HG02588 (cell line): ENCODE measurements around the gene CST4.
A peak's percentile ranks its signal among the peaks of the same experiment; 100 is the strongest.
"Not testable (repeated sequence)": the region's sequence is repeated elsewhere in the genome, so short reads cannot be mapped to it uniquely, and the experiment has no call there.

Experiments used
- ATAC-seq: cut with Tn5 transposase; IDR thresholded peaks from one replicate; pipeline ENCODE4 v1.9.1; 2021; ENCODE audit warnings: mild to moderate bottlenecking, moderate library complexity; ENCODE audit not compliant: unreplicated experiment

CST4 gene

DNA sequence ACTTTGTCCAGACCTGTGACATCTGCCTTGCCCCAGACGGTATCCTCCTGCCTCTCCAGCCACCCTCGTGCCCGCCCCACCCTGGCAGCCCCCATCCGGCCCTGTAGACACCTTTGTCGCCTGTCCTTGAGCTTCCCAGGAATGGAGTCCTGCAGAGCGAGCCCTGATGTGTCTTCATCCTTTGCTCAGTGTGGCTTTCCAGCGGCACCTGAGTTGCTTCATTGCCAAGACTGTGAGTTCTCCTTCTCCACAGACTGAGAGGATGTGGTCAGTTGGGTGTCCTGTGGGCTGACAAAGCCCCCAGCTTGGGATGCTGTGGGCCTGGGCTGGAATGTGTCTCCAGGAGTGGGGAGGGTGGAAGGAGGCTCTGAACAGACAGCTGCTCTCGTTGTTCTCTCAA is 1.7 kb upstream of the CST4 start:
- no peak for ATAC-seq

- ATAC-seq = no peak
These were observed 507 bp upstream of the CST4 start for GRCh38 chr20:23689399-23689690.

DNA sequence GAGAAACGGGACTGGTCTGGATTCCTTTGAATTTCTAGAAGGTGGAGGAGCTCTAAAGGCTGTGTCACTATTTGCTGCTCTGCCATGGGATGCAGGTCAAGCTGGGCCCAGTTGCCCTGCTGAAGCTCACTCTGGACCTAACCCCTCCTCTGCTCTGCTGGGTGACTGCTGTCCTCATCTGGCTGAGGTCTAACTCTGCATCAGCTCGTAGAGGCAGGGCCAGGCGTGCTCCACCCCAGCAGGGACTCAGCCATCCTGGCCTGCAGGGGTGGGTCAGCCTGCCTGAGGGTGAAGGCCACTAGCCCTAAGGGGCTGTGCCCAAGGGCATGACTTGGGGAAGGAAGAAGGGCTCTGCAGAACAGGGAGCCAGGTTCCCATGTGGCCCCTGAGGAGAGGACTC is 852 bp downstream of the CST4 start:
- ATAC-seq = no peak

- no peak for ATAC-seq
These were observed 2.6 kb downstream of the CST4 start for GRCh38 chr20:23686046-23686750.

DNA sequence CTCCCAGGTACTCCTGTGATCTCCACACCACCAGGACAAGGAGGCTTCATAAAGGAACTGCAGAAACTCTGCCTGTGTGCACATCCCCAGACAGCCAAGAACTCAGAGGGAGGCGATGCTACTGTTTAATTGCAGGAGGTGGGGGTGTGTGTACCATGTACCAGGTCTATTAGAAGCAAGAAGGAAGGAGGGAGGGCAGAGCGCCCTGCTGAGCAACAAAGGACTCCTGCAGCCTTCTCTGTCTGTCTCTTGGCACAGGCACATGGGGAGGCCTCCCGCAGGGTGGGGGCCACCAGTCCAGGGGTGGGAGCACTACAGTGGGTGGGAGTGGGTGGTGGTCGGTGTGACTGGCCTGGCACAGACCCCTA is 3.3 kb downstream of the CST4 start:
- not testable (repeated sequence) for ATAC-seq

GRCh38 chr20:23684261-23684660 is 4.6 kb downstream of the CST4 start:
- no peak for ATAC-seq

DNA sequence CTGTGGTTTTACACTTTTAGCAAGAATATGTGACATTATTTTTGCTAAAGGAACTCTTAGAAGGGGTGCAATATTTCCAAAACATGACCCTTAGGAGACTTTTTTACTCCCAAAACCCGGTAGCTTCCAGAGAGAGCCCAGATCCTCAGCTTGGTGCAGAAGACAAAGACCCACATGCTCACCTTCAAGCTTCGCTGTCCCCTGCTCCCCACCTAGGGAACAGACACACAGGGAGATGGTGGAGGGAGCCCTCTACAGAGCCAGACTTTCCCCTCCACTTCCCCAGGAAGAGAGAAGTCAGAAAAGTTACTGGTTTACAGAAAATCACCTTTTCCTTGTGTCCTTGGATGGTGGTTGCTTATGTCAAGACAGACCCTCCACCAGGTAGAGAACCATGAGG is 5.0 kb downstream of the CST4 start:
- no peak for ATAC-seq

DNA sequence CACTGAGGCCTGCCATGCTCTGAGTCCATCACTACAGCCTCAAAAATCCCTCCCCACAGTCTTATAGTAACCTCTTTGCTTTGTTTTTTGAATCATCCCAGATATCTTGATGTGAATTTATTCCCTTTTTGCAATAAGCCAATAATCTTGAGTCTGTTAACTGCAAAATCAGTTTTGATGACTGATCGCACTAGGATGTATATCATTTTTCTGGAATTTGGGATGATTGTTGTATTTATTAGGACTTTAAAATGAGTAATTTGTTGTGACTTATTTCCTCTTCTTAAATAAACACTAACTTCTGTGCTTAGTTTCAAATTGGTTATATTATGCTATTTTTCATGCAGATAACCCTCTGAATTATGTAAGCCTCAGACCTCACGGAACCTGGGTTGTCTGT is 5.6 kb downstream of the CST4 start:
- no peak for ATAC-seq

GRCh38 chr20:23680146-23680545 is 8.7 kb downstream of the CST4 start:
- ATAC-seq = no peak

DNA sequence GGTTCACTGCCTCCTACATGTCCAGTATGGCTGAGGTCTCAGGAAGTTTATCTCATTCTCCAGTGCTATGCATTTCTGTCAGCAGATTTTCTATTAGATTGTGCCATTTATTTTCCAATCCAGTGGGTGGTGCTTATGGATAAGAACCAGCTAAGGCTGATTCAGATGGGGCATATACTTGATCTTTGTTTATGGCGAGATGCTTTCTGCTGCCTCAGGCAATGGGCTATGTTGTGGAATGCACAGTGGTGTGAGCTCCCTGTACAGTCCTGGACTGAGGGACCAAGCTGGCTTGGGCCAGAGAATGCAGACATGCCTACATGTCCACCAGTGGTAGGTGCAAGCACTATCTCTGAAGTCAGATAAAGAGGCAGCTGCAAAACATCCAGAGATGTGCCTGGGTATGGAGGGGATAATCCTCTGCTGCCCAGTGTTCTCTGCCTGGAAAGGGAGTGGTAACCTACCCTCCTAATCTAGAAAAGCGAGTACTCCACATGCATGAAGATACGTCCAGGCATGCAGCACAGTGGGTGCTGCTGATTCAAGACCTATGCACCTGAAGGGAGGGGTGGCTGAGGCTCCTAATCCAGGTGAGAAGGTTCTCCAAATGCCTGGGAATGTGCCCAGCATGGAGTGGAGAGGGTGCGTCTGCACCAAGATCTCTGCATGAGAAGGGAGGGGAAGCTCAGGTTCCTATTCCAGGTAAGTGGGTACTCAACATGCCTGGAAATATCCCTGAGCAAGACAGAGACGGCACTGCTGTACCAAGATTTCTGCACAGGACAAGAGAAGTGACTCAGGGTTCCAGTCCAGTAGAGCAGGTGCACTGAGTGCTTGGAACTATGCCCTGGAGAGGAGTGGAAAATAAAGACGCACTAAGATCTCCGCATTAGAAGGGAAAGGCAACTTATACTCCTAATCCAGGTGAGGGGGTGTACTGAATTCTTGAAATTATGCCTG is 9.4 kb downstream of the CST4 start:
- ATAC-seq = no peak

- ATAC-seq = no peak
These were observed 15.6 kb downstream of the CST4 start for GRCh38 chr20:23673209-23673608.

- ATAC-seq = no peak
These were observed 16.7 kb downstream of the CST4 start for GRCh38 chr20:23672158-23672557.

GRCh38 chr20:23671479-23671878 is 17.4 kb downstream of the CST4 start:
- no peak for ATAC-seq

DNA sequence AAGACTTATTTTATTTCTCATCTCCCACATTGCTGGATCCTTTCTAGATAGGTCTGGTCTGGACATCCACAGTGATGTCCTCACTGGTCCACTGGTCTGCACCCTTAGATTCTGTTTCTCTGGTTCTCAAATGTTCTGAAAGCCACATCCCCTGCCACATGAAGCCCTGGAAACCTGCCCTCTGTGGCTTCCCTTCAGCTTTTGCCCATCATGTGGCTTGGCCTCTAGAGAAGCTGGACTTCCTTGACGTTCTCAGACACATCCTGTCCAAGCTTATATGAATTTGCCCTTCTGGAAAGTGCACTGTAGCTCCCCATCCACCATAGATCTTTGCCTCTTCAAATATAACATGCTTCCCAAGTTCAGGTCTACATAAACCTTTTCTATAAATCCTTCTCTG is 18.5 kb downstream of the CST4 start:
- no peak for ATAC-seq

- no peak for ATAC-seq
These were observed 19.0 kb downstream of the CST4 start for GRCh38 chr20:23669866-23670265.

DNA sequence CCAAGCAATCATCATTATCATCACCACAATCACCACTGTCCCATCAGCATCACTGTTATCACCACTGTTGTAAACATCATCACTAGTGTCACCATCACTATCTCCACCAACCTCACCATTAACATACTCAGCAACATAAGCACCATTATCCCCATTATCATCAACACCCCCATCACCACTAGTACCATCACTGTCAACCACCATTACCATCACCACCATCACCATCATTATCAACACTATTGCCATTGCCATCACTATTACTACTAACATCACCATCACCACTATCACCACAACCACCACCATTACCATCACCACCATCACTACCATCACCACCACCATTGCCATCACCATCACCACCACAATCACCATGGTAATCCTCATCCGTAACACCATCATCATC is 19.5 kb downstream of the CST4 start:
- ATAC-seq = no peak

DNA sequence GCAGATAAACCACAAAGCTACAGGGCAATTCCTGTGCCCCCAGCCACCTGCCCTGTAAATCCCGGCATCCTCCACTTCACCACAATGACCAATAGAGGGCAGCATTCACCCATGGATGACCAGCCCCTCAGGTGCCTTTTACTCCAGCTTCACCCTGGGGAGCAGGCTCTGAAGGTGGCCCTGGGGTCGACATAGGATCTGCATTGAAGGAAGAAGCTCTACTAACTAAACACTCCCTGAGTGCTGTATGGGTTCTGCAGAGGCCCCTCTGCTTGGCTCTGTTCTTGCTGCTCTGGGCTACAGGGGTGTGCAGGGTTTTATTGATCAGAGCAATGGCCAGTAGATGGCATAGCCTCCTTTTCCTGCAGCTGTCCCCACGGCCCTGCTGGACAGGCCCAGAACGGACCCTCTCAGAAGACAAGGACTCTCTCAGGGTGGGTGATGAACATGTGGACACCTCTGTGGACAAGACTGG is 20.3 kb downstream of the CST4 start:
- peak; percentile 72 for ATAC-seq

- ATAC-seq = no peak
These were observed 21.2 kb downstream of the CST4 start for GRCh38 chr20:23667666-23668065.

GRCh38 chr20:23666698-23667097 is 22.1 kb downstream of the CST4 start:
- ATAC-seq = no peak

DNA sequence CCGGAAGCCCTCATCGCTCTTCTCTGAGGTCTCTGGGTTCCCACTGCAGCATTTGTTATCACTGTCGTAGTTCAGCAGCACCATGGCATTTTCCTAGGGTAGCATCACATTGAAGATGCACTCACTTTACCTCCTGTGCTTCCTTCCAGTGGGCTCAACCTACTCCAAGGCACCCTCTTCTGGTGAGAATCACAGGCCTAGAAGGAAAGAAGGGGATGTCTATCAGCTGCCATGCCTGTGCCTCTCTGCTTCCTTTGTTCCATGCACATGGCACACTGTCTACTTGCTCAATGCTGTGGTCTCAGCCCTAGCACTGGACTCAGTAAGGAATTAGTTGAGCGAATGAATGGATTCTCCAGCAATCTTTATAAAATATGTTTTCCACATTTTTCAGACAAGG is 22.6 kb downstream of the CST4 start:
- ATAC-seq = no peak

GRCh38 chr20:23664954-23665353 is 23.9 kb downstream of the CST4 start:
- ATAC-seq = no peak

- not testable (repeated sequence) for ATAC-seq
These were observed 24.8 kb downstream of the CST4 start for GRCh38 chr20:23664046-23664445.
